HG03460 (cell line): Measurements from ENCODE around the gene HOXA3.

ENCODE experiments used
- ATAC-seq: cut with Tn5 transposase; IDR thresholded peaks from one replicate; pipeline ENCODE4 v1.9.1; 2021; ENCODE audit not compliant: unreplicated experiment

The HOXA3 gene

GRCh38 chr7:27151931-27152815 lies at the start of gene HOXA3:
TSS of gene HOXA3 (minus strand) at chr7:27152583. CDS start at chr7:27110640, 41,943 bp downstream.
- no peak for ATAC-seq

DNA sequence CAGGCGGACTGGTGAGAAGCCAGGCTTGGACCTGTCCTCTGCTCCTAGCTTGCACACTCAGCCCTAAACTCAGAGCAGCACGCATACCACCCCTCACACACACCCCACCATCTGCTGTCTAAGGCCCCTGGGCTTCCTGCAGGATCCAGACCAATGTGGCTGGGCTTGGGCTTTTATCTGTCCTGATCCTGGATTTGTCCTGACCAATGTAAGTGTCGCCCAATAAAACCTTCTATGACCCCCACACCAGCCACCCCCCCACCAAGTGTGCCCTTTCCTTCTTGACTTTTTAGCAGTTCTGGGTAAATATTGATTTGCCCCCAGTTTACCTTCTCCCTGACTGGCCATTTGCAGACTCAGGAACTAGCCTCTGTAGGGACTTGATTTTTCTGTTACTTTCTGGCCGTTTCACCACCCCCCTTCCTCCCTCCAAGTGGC lies 49.2 kb upstream of the HOXA3 start:
- ATAC-seq: no peak

GRCh38 chr7:27200761-27201579 lies 48.6 kb upstream of the HOXA3 start:
- ATAC-seq: no peak

DNA sequence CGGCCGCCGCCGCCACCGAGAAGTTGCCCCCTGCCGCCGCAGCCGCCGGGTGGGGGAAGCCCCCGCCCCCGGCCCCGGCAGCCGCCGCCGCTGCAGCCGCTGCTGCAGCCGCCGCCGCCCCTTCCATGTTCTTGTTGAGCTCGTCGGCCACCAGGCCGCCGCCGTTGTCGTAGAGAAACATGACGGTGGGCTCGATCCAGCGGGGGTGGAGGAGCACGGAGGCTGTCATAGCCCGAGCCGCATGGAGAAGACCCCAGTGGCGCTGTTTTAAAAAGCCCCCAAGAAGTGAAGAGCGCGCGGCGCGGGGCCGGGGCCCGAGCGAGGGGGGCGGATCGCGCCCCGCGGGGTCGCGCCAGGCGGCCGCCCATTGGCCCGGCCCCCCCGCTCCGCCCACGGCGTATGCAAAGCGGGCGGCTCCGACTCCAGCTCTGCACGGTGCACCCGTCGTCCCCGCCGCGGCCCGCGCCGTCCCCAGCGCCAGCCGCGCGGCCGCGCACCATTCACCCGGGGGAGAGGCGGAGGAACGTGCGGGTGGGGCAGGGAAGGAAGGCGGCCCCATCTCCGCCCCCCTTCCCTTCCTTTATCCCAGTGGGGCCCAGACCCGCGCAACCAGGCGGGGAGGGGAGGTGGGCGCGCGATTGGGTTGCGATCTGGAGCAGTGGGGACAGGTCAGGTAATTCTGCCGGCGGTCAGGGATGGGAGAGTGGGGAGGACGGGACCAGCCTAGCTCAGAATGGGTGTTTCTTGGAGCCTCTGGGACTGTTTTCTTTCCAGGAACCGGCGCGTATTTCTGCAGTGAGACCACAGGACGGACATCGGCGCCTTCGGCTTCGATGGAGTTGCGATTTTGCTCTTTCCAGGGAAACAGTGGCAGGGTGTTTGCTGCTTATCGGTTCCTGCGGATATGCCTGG lies 47.7 kb upstream of the HOXA3 start, which contains the start of gene HOXA13:
Gene HOXA13 (minus strand): TSS at position 243 of the 912 bp plus-strand sequence. CDS start 14 bp downstream, at position 229.
- no peak for ATAC-seq

GRCh38 chr7:27198871-27199801 lies 46.8 kb upstream of the HOXA3 start:
- ATAC-seq: no peak

GRCh38 chr7:27198138-27198841 lies 45.9 kb upstream of the HOXA3 start:
- ATAC-seq: no peak

GRCh38 chr7:27197137-27198042 lies 45.0 kb upstream of the HOXA3 start:
- no peak for ATAC-seq

DNA sequence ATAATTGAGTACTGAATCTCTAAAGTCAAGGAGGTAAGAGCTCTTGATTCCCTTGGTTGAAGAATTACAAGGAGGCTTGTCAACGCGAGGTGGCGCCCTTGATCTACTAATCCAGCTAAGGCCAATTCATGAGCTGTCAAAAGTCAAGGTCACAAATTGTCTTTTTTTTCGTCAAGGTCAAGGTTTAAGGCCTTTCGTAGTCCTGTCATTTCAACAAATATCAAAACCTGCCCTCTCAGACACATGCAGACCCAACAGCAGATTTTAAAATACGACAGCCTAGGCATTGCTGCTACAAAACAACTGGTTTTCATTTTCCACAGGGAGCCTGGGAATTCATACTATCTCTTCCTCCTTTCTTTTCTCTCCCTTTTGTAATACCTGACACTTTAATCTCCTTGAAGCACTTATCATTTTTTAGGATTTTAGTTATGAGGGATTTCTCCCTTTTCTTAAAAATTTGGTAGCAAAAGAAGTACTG lies 43.9 kb upstream of the HOXA3 start:
- ATAC-seq: no peak

DNA sequence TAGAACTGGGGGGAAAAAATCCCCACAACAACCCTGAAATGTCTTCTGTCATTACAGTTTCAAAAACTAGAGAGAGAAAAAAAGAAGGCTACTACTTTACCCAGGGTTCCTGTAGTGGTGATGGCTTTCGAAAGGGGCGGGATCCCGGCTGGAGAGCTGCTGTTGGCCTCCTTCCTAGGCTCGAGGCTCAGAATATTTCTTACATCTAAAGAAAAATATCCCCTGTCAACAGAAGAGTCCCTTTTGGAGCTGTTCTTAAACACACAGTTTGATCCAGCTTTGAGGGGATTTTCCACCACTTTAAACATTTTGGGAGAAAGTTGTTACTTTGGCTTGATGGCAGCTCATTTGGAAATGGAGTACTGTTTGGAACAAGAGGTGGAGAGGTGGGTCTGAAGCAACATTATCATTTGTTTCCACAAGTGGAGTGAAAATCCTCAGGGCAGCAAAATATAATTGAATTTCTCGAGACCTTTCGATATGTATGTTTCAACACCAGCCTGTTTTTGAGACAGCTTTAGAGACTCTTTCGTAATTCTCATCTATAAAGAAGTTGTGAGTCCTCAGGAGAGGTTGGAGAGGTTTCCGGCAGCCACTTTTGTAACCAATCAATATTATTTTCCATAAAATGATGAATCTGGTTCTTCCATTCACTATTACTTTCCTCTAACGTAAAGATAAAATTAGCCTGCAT lies 42.5 kb upstream of the HOXA3 start:
- ATAC-seq: no peak

GRCh38 chr7:27194002-27194352 lies 41.6 kb upstream of the HOXA3 start:
- ATAC-seq: no peak

- no peak for ATAC-seq
Measured at GRCh38 chr7:27193335-27194001, 41.1 kb upstream of the HOXA3 start.

GRCh38 chr7:27192546-27193334 lies 40.4 kb upstream of the HOXA3 start:
- no peak for ATAC-seq

DNA sequence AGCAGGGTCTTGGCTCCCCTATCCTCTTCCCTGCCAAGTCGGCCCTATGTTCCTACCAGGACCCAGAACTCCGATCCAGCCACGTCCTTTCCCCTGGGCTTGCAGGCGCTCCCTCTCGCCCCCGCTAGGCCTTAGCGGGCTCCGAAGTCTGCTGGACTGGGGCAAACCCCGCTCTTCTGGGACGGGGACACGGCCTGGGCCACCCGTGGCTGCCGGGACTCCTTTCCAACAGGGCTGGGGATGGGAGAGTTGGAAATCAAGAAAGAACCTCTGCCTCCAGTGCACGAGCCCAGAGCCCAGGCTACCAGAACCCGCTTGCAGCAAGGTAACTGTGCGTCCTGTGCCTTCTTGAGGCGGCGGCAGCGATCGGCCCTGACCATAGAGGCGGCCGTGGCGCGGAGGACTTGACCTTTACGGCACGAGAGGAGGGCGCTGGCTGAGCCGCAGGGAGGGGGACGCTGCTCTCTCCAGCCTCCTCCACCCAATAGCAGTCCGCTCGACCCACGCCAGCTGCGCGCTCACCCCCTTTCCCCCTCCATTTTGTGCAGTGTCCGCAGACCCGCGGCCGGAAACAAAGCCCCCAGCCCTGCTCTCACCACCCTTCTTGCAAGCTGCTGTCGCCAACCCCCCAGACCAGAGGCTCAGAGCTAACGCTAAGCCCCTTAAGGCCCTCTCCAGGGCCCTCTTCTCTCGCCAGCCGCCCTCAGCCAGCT lies 39.6 kb upstream of the HOXA3 start:
- no peak for ATAC-seq

GRCh38 chr7:27191161-27191731 lies 38.9 kb upstream of the HOXA3 start:
- no peak for ATAC-seq
